DMS 273 (cell line): Measurements from ENCODE around the gene MIXL1.
"Not testable (repeated sequence)": the region's sequence is repeated elsewhere in the genome, so short reads cannot be mapped to it uniquely, and the experiment has no call there.

Experiments
- DNase-seq: peaks from one replicate; lab custom pipeline; 2025; ENCODE audit not compliant: unreplicated experiment; lab: John Stamatoyannopoulos, UW

The MIXL1 gene

DNA sequence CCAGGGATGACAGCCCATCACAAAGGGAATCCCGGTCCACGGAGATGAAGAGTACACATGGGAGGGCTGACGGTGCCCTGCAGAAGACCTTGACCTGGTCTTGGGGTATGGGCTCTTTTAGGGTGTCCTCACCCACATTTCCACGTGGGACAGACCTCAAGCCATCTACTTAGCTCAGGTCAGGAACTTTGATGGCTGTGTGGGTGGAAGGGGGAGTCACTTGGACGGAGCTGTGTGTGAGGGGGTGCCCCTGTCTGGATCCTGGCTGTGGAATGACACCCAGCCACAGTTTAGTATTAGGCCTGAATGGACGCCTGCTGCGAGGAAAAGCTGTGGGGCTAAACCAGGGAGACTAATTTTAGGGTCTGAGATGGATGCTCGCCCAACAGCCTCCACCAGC, 10.9 kb upstream of the MIXL1 start:
- DNase-seq = no peak

GRCh38 chr1:226215239-226215638, 8.2 kb upstream of the MIXL1 start:
- peak; percentile 44 for DNase-seq

DNA sequence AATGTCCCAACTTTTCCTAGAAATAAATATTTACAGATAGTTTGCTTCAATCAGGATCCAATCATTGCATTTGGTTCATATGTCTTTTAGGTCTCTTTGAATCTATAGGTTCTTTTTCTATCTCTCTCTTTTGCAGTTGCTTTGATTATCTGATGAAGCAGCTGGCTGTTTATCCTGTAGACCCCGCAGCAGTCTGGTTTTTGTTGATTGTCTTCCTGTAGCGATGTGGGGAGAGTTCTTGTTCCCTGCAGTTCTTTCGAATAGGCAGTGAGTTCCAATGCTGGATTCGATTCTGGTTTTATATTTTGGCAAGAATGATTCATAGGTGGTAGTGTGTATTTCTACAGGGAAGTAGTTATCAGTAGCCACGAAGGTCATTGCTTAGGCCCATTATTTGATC, 7.4 kb upstream of the MIXL1 start:
- no peak for DNase-seq

- DNase-seq = peak; percentile 22
These were observed 6.2 kb upstream of the MIXL1 start for GRCh38 chr1:226217273-226217672.

- DNase-seq = no peak
These were observed 2.8 kb upstream of the MIXL1 start for GRCh38 chr1:226220473-226221189.

DNA sequence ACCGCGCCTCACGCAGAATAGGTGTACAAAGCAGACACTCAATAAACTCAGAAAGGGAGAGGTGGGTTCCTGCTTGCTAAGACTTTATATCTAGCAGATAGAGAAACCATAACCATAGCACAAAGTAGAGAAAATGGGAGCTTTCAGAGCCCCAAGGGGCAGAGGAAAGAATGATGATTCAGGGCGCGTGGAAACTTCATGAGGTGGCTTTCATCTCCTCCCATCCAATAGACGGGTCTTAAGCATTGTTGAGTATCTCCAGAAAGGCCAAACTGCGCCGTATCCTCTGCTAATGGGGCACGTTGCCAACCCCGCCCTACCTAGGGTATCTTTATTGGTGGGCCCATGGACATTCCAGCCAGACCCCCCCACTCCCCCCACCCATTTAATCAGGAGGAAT, 778 bp upstream of the MIXL1 start:
- DNase-seq = no peak

GRCh38 chr1:226223786-226224244, 351 bp downstream of the MIXL1 start:
- DNase-seq = peak; percentile 74

DNA sequence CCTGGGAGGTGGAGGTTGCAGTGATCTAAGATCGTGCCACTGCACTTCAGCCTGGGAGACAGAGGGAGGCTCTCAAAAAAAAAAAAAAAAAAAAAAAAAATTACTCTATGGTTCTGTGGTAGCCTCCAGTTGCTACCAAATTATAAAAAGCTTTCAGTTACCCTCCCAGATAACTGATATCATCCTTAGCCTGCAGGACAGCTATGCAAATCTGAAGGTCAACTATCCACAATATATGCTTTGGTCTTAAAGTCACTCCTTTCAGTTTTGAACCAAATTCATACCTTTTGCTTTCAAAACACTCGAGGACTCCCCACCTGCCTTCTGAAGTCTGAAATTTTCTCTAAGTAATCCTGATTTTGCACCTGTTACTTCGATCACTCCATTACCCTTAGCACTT, 3.1 kb downstream of the MIXL1 start:
- no peak for DNase-seq

DNA sequence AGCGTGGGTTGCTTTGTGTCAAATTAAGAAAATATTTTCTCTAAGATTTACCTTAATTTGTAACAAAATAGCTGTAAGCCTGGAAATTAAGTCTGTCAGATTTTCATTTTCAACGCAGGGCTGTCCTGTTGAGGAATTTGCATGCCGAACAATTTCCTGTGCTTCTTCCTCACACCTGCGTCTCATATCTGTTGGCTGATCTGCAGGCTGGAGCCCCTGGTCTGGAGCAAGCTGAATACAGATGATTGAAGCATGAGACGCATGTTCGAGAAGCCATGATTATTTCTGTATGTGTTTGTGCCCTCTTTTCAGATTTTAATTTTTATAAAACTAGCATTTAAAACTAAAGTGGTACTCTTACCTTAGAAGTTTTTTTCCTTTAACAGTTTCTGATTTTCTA, 9.8 kb downstream of the MIXL1 start:
- no peak for DNase-seq

DNA sequence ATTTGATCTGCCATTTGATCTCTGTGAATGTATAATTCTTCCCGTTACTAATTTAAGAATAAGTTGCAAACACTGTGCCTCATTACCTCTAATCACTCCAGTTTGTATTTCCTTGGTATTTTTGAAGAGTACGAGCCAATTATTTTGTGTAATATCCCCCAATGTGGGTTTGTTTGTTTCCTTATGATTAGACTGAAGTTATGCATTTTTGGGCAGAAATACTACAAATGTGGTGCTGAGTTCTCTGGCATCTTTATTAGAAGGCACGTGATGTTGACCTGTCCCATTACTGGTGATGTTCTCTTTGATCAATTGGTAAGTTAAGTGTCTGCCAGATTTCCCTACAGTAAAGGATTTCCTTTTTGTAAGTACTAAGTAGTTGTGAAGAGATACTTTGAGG, 10.3 kb downstream of the MIXL1 start:
- no peak for DNase-seq

- DNase-seq = no peak
These were observed 13.4 kb downstream of the MIXL1 start for GRCh38 chr1:226236826-226237225.

GRCh38 chr1:226239421-226239820, 16.0 kb downstream of the MIXL1 start:
- DNase-seq = no peak

DNA sequence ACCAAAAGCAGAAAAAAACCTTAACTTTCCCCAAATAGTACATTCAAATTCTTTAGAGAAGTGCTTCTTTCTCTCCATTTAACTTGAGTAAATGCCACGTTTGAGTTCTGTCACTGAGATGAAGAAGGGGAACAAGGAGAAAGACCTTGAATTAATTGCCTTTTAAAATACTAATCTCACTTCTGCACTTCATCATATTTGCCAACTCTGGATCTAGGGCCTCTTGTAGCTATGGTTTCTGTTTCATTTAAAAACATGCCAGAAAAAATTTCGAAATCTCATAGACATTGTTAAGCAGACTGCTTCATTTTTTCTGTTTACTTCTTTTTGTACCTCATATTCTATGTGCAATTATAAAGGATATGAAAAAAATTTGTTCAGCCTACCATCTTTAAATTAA, 24.6 kb downstream of the MIXL1 start:
- DNase-seq = no peak

- DNase-seq = no peak
These were observed 25.3 kb downstream of the MIXL1 start for GRCh38 chr1:226248796-226249195.

DNA sequence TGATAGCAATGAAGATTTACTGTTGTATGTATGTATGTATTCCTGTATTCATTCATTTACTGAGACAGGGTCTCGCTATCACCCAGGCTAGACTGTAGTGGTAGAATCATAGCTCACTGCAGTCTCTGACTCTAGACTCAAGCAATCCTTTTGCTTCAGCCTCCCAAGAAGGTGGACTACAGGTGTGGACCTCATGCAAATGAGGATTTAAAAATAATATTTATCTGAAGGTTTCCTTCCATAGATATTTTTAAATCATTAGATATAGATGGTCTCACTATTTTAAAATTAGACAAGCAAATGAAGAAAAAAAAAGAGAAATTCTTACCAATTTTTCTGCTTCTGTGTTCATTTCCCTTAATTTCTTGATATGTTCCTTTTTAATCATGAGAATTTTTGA, 27.0 kb downstream of the MIXL1 start:
- DNase-seq = no peak

- DNase-seq = not testable (repeated sequence)
These were observed 29.4 kb downstream of the MIXL1 start for GRCh38 chr1:226252841-226253240.

GRCh38 chr1:226253933-226254332, 30.5 kb downstream of the MIXL1 start:
- no peak for DNase-seq

- DNase-seq = no peak
These were observed 31.9 kb downstream of the MIXL1 start for GRCh38 chr1:226255380-226255779.

- DNase-seq = no peak
These were observed 38.4 kb downstream of the MIXL1 start for GRCh38 chr1:226261818-226262217.

DNA sequence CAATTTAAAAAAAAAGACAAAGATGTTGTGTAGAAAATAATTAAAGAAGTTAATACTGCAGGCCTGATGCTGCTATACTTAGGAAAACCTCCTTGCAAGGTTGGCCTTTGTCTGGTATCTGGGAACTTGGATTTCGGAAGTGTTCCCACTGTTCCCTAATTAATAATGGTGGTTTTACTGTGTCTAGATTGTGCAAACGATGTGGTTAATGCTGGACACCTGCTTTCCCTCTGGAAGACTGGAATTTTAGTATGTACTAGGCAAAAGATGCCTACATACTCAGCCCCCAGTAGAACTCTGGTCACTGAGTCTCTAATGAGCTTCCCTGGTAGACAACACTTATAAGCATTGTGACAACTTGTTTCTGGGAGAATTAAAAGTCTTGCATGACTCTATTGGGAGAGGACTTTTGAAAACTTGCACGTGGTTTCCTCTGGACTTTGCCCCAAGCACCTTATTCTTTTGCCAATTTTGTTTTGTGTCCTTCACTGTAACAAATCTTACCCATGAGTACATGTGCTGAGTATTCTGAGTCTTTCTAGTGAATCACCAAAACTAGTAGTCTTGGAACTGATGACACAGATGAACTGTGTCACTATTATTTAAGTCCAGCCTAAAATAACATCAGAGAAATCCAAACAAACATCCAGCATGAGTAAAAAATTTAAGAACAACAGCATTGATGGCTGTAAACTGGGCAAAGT, 45.1 kb downstream of the MIXL1 start:
- DNase-seq = no peak

GRCh38 chr1:226272233-226272902, 48.9 kb downstream of the MIXL1 start:
- peak; percentile 43 for DNase-seq

- DNase-seq = no peak
These were observed 50.7 kb downstream of the MIXL1 start for GRCh38 chr1:226274138-226274537.
